ENCODE results near the gene WDR35. TPM values are rescaled to one million over a fixed set of nuclear protein-coding genes. Genes with fewer than 3 reads are reported as not detected.

WDR35 gene
- total and polyA plus RNA-seq, 2 donors (not counting 3 experiments of a cell fraction or from before 2014, with no cell fraction given): 3.6 to 8.0 TPM

DNA sequence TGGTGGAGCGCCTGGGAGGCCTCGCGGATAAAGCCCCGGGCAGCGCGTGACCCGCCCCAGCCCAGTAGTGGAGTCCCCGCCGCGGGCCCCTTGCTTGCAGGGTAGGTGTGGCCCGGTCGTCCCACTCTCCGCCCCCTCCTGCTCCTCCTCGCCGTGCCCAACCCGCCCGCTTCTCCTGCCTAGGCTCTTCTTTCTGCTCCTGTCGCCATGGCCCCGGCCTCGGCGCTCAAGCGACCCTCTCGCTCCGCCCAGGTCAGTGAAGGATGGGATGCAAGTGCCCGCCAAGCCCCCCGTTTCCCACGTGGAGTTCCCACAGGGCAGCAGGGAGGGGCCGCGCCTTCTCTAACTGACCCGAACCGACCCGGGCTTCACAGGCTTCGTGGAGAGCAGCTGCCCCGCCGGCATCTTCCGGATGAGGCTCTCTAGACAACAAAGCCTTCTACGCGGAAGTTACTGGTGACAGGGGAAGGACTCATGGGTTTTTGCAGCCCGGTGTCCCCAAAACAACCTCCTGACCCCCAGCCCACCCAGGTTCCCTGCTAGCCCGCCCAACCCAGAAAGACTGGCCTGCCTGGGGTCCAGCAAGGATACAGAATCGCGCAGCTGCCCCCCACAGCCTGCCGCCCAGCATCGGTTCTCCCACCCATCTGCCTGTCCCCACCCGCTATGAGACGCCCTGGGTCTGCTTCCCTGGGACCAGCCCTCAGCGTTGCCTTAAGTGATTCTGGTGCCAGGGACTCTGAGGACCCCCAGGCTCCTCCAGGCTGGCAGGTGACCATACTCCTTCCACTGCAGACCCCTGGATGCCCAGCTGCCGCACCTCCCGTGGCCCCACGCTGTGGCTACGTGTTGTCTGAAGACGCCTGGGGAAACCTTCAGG lies 121.0 kb downstream of the WDR35 start:
- DNase-seq (ENCODE audit: low read depth, low spot score) (no peak), FAIRE-seq (no peak)
- TF ChIP-seq POLR2A (IDR thresholded peaks at IDR 0.05; ENCODE audit: low read depth, low read length) (no peak), JUN (IDR thresholded peaks at IDR 0.05; ENCODE audit: borderline replicate concordance, insufficient read depth, insufficient read length, low read depth) (no peak), FOS (IDR thresholded peaks at IDR 0.05; ENCODE audit: borderline replicate concordance, insufficient read depth, low read length) (no peak), POLR2AphosphoS5 (IDR thresholded peaks at IDR 0.05; ENCODE audit: insufficient read depth, low read depth, low read length) (no peak), EZH2 (IDR thresholded peaks at IDR 0.05; ENCODE audit: borderline replicate concordance, low read depth, low read length, severe bottlenecking) (no peak), MYC (IDR thresholded peaks at IDR 0.05; ENCODE audit: low read depth, low read length) (no peak), GATA2 (IDR thresholded peaks at IDR 0.05; ENCODE audit: insufficient read depth, insufficient read length, low read depth, low read length) (no peak)
- TF ChIP-seq, protein P1, sequence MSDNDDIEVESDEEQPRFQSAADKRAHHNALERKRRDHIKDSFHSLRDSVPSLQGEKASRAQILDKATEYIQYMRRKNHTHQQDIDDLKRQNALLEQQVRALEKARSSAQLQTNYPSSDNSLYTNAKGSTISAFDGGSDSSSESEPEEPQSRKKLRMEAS (IDR thresholded peaks at IDR 0.05; ENCODE audit: insufficient read depth, insufficient read length): no peak
- TF ChIP-seq, protein P2, sequence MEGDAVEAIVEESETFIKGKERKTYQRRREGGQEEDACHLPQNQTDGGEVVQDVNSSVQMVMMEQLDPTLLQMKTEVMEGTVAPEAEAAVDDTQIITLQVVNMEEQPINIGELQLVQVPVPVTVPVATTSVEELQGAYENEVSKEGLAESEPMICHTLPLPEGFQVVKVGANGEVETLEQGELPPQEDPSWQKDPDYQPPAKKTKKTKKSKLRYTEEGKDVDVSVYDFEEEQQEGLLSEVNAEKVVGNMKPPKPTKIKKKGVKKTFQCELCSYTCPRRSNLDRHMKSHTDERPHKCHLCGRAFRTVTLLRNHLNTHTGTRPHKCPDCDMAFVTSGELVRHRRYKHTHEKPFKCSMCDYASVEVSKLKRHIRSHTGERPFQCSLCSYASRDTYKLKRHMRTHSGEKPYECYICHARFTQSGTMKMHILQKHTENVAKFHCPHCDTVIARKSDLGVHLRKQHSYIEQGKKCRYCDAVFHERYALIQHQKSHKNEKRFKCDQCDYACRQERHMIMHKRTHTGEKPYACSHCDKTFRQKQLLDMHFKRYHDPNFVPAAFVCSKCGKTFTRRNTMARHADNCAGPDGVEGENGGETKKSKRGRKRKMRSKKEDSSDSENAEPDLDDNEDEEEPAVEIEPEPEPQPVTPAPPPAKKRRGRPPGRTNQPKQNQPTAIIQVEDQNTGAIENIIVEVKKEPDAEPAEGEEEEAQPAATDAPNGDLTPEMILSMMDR (IDR thresholded peaks at IDR 0.05; ENCODE audit: extremely low read depth in 1 of 2, insufficient read depth in 1 of 2, low read depth in 1 of 2, low read length in 2 of 2): no peak
- H3K4me3 ChIP-seq (replicated peaks in 1 of 3; ENCODE audit: insufficient read depth in 1 of 3, low read depth in 1 of 3, low read length in 3 of 3): peak overlapping the region in 2 of 3 experiments; percentile 23 to 34
- no peaks in the 10 kb centered on the region for H4K20me1 ChIP-seq (replicated peaks; ENCODE audit: control insufficient read depth, extremely low read depth, insufficient read depth, low read length)
- intact Hi-C loops (cut with micrococcal nuclease): no loop called here
- dilution Hi-C loops (cut with MboI; ENCODE audit: extremely low pct_ligation_motif_present, low sequenced_read_pairs): no loop called here
- no peak overlapping the region for H3K9ac ChIP-seq (replicated peaks; ENCODE audit: extremely low read depth, insufficient read depth, low read length)
- no peaks in the 10 kb centered on the region for H3K79me2 ChIP-seq (ENCODE audit: control insufficient read depth, insufficient read depth, low read length)
- H3K9me1 ChIP-seq (replicated peaks; ENCODE audit: control insufficient read depth, extremely low read depth, insufficient read depth, low read length): no peaks in the 10 kb centered on the region
- H3K4me1 ChIP-seq (ENCODE audit: control insufficient read depth, extremely low read depth, insufficient read depth, low read length): peaks cover 5% of the 10 kb centered on the region
- no peak overlapping the region for H3K27ac ChIP-seq (ENCODE audit: insufficient read depth, low read depth, low read length)
- ChIA-PET CTCF (interaction anchor here (1.2 kb wide), 1 partner anchor 146 kb away, joined by 3 read pairs; no protein-coding TSS in a partner anchor), POLR2A (no interaction called here)
- no TSS peak for BruUV-seq (replicated peaks)
- no peaks in the 10 kb centered on the region for H3K36me3 ChIP-seq (ENCODE audit: control insufficient read depth in 2 of 2, extremely low read depth in 1 of 2, insufficient read depth in 2 of 2, low read length in 2 of 2)
- H3K4me2 ChIP-seq (ENCODE audit: insufficient read depth, low read length): peak overlapping the region; percentile 54
- H3K27me3 ChIP-seq (ENCODE audit: control insufficient read depth in 2 of 2, insufficient read depth in 2 of 2, low read length in 2 of 2): no peaks in the 10 kb centered on the region
- peak overlapping the region; percentile 76 for H2AFZ ChIP-seq (ENCODE audit: low read depth, low read length)
- no peaks in the 10 kb centered on the region for H3K9me3 ChIP-seq (replicated peaks; ENCODE audit: control insufficient read depth, insufficient read depth, low read length)
